HG03108 (cell line): ENCODE measurements around the gene ETV1.

Source experiments
- ATAC-seq: cut with Tn5 transposase; IDR thresholded peaks from one replicate; pipeline ENCODE4 v1.9.1; 2021; ENCODE audit warnings: moderate library complexity; ENCODE audit not compliant: unreplicated experiment

ETV1 gene

GRCh38 chr7:13886356-13886755, 103.1 kb downstream of the ETV1 start:
- no peak for ATAC-seq

- no peak for ATAC-seq
Observed at GRCh38 chr7:13882051-13882450, 107.4 kb downstream of the ETV1 start.

GRCh38 chr7:13880789-13881188, 108.7 kb downstream of the ETV1 start:
- ATAC-seq, result no peak

- ATAC-seq, result no peak
Observed at GRCh38 chr7:13879994-13880686, 109.3 kb downstream of the ETV1 start.

GRCh38 chr7:13879143-13879542, 110.3 kb downstream of the ETV1 start:
- no peak for ATAC-seq

GRCh38 chr7:13878154-13878553, 111.3 kb downstream of the ETV1 start:
- ATAC-seq, result no peak

GRCh38 chr7:13875496-13876074, 113.9 kb downstream of the ETV1 start:
- ATAC-seq, result no peak

- ATAC-seq, result no peak
Observed at GRCh38 chr7:13874783-13875182, 114.7 kb downstream of the ETV1 start.

GRCh38 chr7:13872709-13873108, 116.8 kb downstream of the ETV1 start:
- ATAC-seq, result no peak

- no peak for ATAC-seq
Observed at GRCh38 chr7:13871008-13871407, 118.5 kb downstream of the ETV1 start.

GRCh38 chr7:13860734-13861133, 128.7 kb downstream of the ETV1 start:
- ATAC-seq, result no peak

GRCh38 chr7:13856012-13856411, 133.5 kb downstream of the ETV1 start:
- ATAC-seq, result no peak

GRCh38 chr7:13852281-13852968, 137.0 kb downstream of the ETV1 start:
- no peak for ATAC-seq

- ATAC-seq, result no peak
Observed at GRCh38 chr7:13851736-13852135, 137.7 kb downstream of the ETV1 start.

- ATAC-seq, result peak; percentile 97
Observed at GRCh38 chr7:13850185-13850752, 139.2 kb downstream of the ETV1 start.

- ATAC-seq, result no peak
Observed at GRCh38 chr7:13849163-13849892, 140.1 kb downstream of the ETV1 start.

GRCh38 chr7:13848681-13849131, 140.8 kb downstream of the ETV1 start:
- ATAC-seq, result no peak

GRCh38 chr7:13846386-13846785, 143.1 kb downstream of the ETV1 start:
- ATAC-seq, result no peak

- no peak for ATAC-seq
Observed at GRCh38 chr7:13845601-13846000, 143.9 kb downstream of the ETV1 start.

GRCh38 chr7:13844954-13845353, 144.5 kb downstream of the ETV1 start:
- no peak for ATAC-seq

GRCh38 chr7:13841284-13841683, 148.2 kb downstream of the ETV1 start:
- no peak for ATAC-seq
